ENCODE measurements around the gene NTRK3. TPM values are rescaled to one million over a fixed set of nuclear protein-coding genes. Genes with fewer than 3 reads are reported as not detected.

NTRK3 gene
- total and polyA plus RNA-seq, 2 of the 13 experiments (the other 11 are each of a cell fraction or from before 2014, with no cell fraction given), result not detected

- TF ChIP-seq PRDM10 (CRISPR knock-in tag; IDR thresholded peaks at IDR 0.05; ENCODE audit: low read depth), result no peak
- no peak for TF ChIP-seq REPIN1 (CRISPR knock-in tag; IDR thresholded peaks at IDR 0.05; ENCODE audit: borderline replicate concordance, low read depth)
- no peak for TF ChIP-seq ZBTB3 (CRISPR knock-in tag; IDR thresholded peaks at IDR 0.05; ENCODE audit: borderline replicate concordance, low read depth)
- TF ChIP-seq KMT2B (CRISPR knock-in tag; IDR thresholded peaks at IDR 0.05), result no peak
Observed at GRCh38 chr15:87971076-87971475, 285.5 kb downstream of the NTRK3 start (continued).

- in situ Hi-C loops (cut with HindIII; ENCODE audit: extremely low pct_ligation_motif_present, low pct_unique_long_range_greater_than_20kb) (no loop called here), intact Hi-C loops (cut with micrococcal nuclease; ENCODE audit: unreplicated experiment) (no loop called here)
- no TSS peak for BruUV-seq (replicated peaks)
- FAIRE-seq, result no peak
- Histone ChIP-seq H3K36me3 (replicated peaks in 1 of 2; ENCODE audit: control insufficient read depth in 1 of 2, insufficient read depth in 2 of 2, low read length in 2 of 2) (no peaks in the 10 kb centered on the region), H3K27me3 (ENCODE audit: control insufficient read depth in 1 of 2, insufficient read depth in 2 of 2, low read length in 2 of 2) (no peaks in the 10 kb centered on the region), H3K4me1 (ENCODE audit: insufficient read depth, low read length) (no peaks in the 10 kb centered on the region), H3K9me3 (ENCODE audit: low read length) (peaks cover 19% of the 10 kb centered on the region), H3K9ac (ENCODE audit: insufficient read depth, low read depth, low read length) (no peak overlapping the region), H3K4me2 (ENCODE audit: low read depth, low read length) (no peak overlapping the region), H2AFZ (ENCODE audit: low read length) (no peak overlapping the region), H4K20me1 (ENCODE audit: insufficient read depth, low read length) (no peaks in the 10 kb centered on the region), H3K4me3 (replicated peaks in 1 of 3; ENCODE audit: insufficient read depth in 1 of 3, low read depth in 2 of 3, low read length in 3 of 3) (no peak overlapping the region), H3K79me2 (ENCODE audit: insufficient read depth, low read length) (no peaks in the 10 kb centered on the region), H3K27ac (ENCODE audit: extremely low read length, insufficient read depth, low read length) (no peak overlapping the region)
- 0% methylated on average over 2 of the region's 2 CpGs for WGBS (ENCODE audit: low lambda C conversion rate)
- POLR2A ChIA-PET, result no interaction called here
- no peak for ATAC-seq
- CTCF ChIA-PET (ENCODE audit: low intra/inter-chr PET ratio, low total read pairs), result no interaction called here
- DNase-seq (ENCODE audit: low spot score), result no peak
- TF ChIP-seq CREB1 (IDR thresholded peaks at IDR 0.05) (peak; percentile 69), CREB1 (CRISPR knock-in tag; IDR thresholded peaks at IDR 0.05) (no peak), ATF7 (IDR thresholded peaks at IDR 0.05) (peak; percentile 94), ATF7 (CRISPR knock-in tag; IDR thresholded peaks at IDR 0.05) (no peak), PAF1 (CRISPR knock-in tag; IDR thresholded peaks at IDR 0.05) (no peak), IRF1 (CRISPR knock-in tag; IDR thresholded peaks at IDR 0.05; ENCODE audit: low read depth) (no peak), DZIP1 (CRISPR knock-in tag; IDR thresholded peaks at IDR 0.05) (no peak), ZZZ3 (CRISPR knock-in tag; IDR thresholded peaks at IDR 0.05; ENCODE audit: borderline replicate concordance) (no peak), NKX3-1 (CRISPR knock-in tag; IDR thresholded peaks at IDR 0.05) (no peak), ARID2 (CRISPR knock-in tag; IDR thresholded peaks at IDR 0.05; ENCODE audit: borderline replicate concordance) (no peak), ZNF33B (CRISPR knock-in tag; IDR thresholded peaks at IDR 0.05) (no peak)
Observed at GRCh38 chr15:87967951-87968350, 288.6 kb downstream of the NTRK3 start.
